Neuron (in vitro differentiated cells): ENCODE measurements around the gene RUFY2.

Source experiments
- H2AFZ ChIP-seq: one replicate; pipeline ENCODE4 v1.6.1; 2013; ENCODE audit warnings: low read depth, mild to moderate bottlenecking, inconsistent platforms, low read length, moderate library complexity
- H3K27me3 ChIP-seq: one replicate; pipeline ENCODE4 v1.6.1; 2013; ENCODE audit warnings: low read length; ENCODE audit not compliant: insufficient read depth
- H3K36me3 ChIP-seq: one replicate; pipeline ENCODE4 v1.6.1; 2013; ENCODE audit warnings: low read length; ENCODE audit not compliant: insufficient read depth
- H3K4me1 ChIP-seq: one replicate; pipeline ENCODE4 v1.6.1; 2013; ENCODE audit warnings: low read length; ENCODE audit not compliant: insufficient read depth
- H3K4me3 ChIP-seq: 2 replicates; pipeline ENCODE4 v1.5.1; 2013; ENCODE audit warnings: mild to moderate bottlenecking, low read length, moderate library complexity
- H3K9me3 ChIP-seq: one replicate; pipeline ENCODE4 v1.6.1; 2013; ENCODE audit warnings: low read length

Gene RUFY2

GRCh38 chr10:68348265-68348741, 58.8 kb downstream of the RUFY2 start:
- peaks cover 62% of the 10 kb centered on the region for H3K36me3 ChIP-seq
- no peaks in the 10 kb centered on the region for H3K9me3 ChIP-seq
- H3K4me3 ChIP-seq: no peak overlapping the region
- no peak overlapping the region for H2AFZ ChIP-seq
- H3K27me3 ChIP-seq: no peaks in the 10 kb centered on the region
- H3K4me1 ChIP-seq: no peaks in the 10 kb centered on the region

DNA sequence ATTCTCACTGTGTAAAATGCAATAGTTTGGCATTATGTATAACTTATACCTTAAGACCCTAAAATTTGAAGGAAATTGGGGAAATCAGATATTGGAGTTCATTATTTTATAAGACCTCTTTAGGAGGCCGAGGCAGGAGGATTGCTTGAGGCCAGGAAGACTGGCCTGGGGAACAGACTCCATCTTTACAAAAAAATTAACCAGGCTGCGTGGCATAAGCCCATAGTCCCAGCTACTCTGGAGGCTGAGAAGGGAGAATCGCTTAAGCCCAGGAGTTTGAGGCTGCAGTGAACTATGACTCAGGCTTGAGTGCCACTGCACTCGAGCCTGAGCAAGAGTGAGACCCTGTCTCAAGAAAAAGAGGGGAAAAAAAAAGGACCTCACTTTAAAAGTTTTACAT, 60.3 kb downstream of the RUFY2 start:
- Histone ChIP-seq H3K27me3 (no peaks in the 10 kb centered on the region), H3K36me3 (peaks cover 64% of the 10 kb centered on the region), H3K9me3 (no peaks in the 10 kb centered on the region), H3K4me3 (no peak overlapping the region), H2AFZ (no peak overlapping the region), H3K4me1 (no peaks in the 10 kb centered on the region)

GRCh38 chr10:68345621-68346020, 61.5 kb downstream of the RUFY2 start:
- no peaks in the 10 kb centered on the region for H3K27me3 ChIP-seq
- H3K4me1 ChIP-seq: no peaks in the 10 kb centered on the region
- H3K4me3 ChIP-seq: no peak overlapping the region
- H3K36me3 ChIP-seq: peaks cover 72% of the 10 kb centered on the region
- no peak overlapping the region for H2AFZ ChIP-seq
- no peaks in the 10 kb centered on the region for H3K9me3 ChIP-seq

GRCh38 chr10:68342909-68343516, 64.1 kb downstream of the RUFY2 start:
- Histone ChIP-seq H3K36me3 (peaks cover 92% of the 10 kb centered on the region), H3K4me3 (no peak overlapping the region), H3K4me1 (no peaks in the 10 kb centered on the region), H3K27me3 (no peaks in the 10 kb centered on the region), H3K9me3 (no peaks in the 10 kb centered on the region), H2AFZ (no peak overlapping the region)

DNA sequence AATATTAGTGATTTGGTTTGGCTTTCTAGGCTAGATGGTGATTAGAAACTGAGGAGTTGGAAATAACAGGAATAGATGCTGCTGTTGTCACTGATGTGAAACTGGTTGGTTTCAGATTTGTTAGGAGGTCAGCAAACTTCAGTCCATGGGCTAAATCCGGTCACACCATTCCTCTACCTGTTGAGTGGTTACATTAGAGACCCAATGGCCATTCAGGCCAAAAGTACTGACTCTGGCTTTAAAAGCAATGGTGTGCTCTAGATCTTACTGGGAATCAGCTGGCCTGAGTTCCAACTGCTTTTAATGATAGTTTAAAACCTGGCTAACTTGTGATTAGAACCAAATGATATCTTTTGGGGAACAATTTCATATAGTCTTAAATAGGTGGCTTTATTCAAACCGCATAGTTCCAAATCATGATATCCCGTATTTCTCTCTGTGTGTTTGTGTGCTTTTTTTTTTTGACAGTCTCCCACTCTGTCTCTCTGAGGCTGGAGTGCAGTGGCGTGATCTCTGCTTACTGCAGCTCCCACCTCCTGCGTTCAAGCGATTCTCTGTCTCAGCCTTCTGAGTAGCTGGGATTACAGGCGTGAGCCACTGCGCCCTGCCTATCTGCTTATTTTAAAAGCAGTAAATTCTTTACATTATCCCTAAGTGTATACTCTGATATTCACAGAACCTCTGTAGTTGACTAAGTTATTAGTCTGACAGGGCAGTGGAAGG, 66.6 kb downstream of the RUFY2 start:
- H3K36me3 ChIP-seq: peaks cover 95% of the 10 kb centered on the region

GRCh38 chr10:68336754-68337351, 70.2 kb downstream of the RUFY2 start:
- Histone ChIP-seq H3K27me3 (no peaks in the 10 kb centered on the region), H2AFZ (no peak overlapping the region), H3K9me3 (no peaks in the 10 kb centered on the region), H3K36me3 (peaks cover 58% of the 10 kb centered on the region), H3K4me3 (peak overlapping the region; percentile 89), H3K4me1 (peaks cover 36% of the 10 kb centered on the region)

More for the DNA sequence above, 66.6 kb downstream of the RUFY2 start:
- Histone ChIP-seq H3K9me3 (no peaks in the 10 kb centered on the region), H3K4me3 (no peak overlapping the region), H3K27me3 (no peaks in the 10 kb centered on the region), H2AFZ (no peak overlapping the region), H3K4me1 (peaks cover 22% of the 10 kb centered on the region)

DNA sequence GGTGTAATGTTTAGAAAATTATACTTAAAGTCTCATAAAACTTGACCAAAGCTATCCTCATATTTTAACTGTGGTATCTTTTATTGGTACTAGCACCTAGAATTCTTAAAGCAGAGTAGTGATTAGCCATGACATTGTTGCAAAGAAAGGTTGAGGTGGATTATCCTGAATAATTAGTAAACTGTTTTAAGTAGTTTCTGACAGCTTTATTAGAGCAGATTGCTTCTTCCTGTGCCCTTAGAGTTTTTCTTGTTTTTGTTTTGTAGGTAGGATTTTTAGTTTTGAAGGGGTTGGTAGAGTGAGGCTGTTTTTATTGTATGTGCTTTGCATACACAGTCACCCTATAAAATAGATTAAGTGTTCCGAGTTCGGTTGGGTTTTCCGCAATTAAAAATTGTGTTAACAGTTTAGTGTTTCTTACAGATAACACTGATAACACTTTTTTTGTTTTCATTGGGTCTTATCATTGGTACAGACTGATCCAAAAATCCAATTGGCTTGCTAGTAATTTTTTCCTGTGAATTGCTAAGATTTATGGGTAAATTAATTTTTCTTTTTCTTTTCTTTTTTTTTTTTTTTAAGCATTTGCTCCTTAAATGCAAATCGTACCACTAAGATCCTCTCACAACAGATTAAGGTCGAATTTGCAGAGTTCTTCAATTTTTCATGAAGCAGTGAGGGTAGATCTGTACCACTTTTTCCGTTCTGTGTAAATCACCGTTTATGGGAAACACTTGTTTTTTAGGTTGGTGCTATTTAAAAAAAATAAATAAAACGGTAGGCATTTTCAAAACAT, 72.2 kb downstream of the RUFY2 start:
- Histone ChIP-seq H3K4me1 (peaks cover 42% of the 10 kb centered on the region), H3K36me3 (peaks cover 39% of the 10 kb centered on the region)

GRCh38 chr10:68333440-68334431, 73.3 kb downstream of the RUFY2 start:
- H3K27me3 ChIP-seq: no peaks in the 10 kb centered on the region
- H3K4me3 ChIP-seq: peak overlapping the region; percentile 89
- no peak overlapping the region for H2AFZ ChIP-seq
- H3K9me3 ChIP-seq: no peaks in the 10 kb centered on the region
- peaks cover 27% of the 10 kb centered on the region for H3K36me3 ChIP-seq
- peaks cover 42% of the 10 kb centered on the region for H3K4me1 ChIP-seq

More for the DNA sequence above, 72.2 kb downstream of the RUFY2 start:
- peak overlapping the region; percentile 89 for H3K4me3 ChIP-seq
- no peaks in the 10 kb centered on the region for H3K9me3 ChIP-seq
- no peaks in the 10 kb centered on the region for H3K27me3 ChIP-seq
- H2AFZ ChIP-seq: no peak overlapping the region

GRCh38 chr10:68333058-68333395, 74.0 kb downstream of the RUFY2 start:
- Histone ChIP-seq H3K4me1 (peaks cover 48% of the 10 kb centered on the region), H3K36me3 (peaks cover 20% of the 10 kb centered on the region), H2AFZ (no peak overlapping the region), H3K9me3 (no peaks in the 10 kb centered on the region), H3K27me3 (no peaks in the 10 kb centered on the region), H3K4me3 (peak overlapping the region; percentile 89)

- no peaks in the 10 kb centered on the region for H3K27me3 ChIP-seq
- peaks cover 47% of the 10 kb centered on the region for H3K4me1 ChIP-seq
- no peak within 1 kb of the TSS for H2AFZ ChIP-seq
- peaks cover 14% of the 10 kb centered on the region for H3K36me3 ChIP-seq
- no peaks in the 10 kb centered on the region for H3K9me3 ChIP-seq
- peak within 1 kb of the TSS; percentile 89 for H3K4me3 ChIP-seq
Measured at GRCh38 chr10:68332259-68333057, 74.6 kb downstream of the RUFY2 start, which contains the start of gene PBLD. Gene PBLD, minus strand, starts transcription at chr10:68332928. Its CDS starts 26,084 bp downstream, at chr10:68306844.

GRCh38 chr10:68331455-68332258, 75.4 kb downstream of the RUFY2 start, which contains the start of gene HNRNPH3:
Gene HNRNPH3, plus strand, starts transcription at chr10:68332064. Its CDS starts 5,158 bp downstream, at chr10:68337222.
- peak within 1 kb of the TSS; percentile 21 for H2AFZ ChIP-seq
- peaks cover 40% of the 10 kb centered on the region for H3K4me1 ChIP-seq
- H3K4me3 ChIP-seq: peak within 1 kb of the TSS; percentile 89
- peaks cover 8% of the 10 kb centered on the region for H3K36me3 ChIP-seq
- no peaks in the 10 kb centered on the region for H3K9me3 ChIP-seq
- no peaks in the 10 kb centered on the region for H3K27me3 ChIP-seq
